GM23248 (cell line): Measurements from ENCODE around the gene CC2D2A.

Source experiments
- EZH2 ChIP-seq: fragments of 200-600 bp; sonication (generic); IDR thresholded peaks from 2 replicates; pipeline ENCODE4 v1.6.1; 2018; ENCODE audit warnings: antibody characterized with exemption, mild to moderate bottlenecking; ENCODE audit not compliant: insufficient read depth, poor library complexity, severe bottlenecking
- EZH2phosphoT487 ChIP-seq: fragments of 200-600 bp; sonication (generic); IDR thresholded peaks from 2 replicates; pipeline ENCODE4 v1.6.1; 2018; ENCODE audit warnings: antibody characterized with exemption, moderate library complexity, mild to moderate bottlenecking, low read depth; ENCODE audit not compliant: insufficient read depth

DNA sequence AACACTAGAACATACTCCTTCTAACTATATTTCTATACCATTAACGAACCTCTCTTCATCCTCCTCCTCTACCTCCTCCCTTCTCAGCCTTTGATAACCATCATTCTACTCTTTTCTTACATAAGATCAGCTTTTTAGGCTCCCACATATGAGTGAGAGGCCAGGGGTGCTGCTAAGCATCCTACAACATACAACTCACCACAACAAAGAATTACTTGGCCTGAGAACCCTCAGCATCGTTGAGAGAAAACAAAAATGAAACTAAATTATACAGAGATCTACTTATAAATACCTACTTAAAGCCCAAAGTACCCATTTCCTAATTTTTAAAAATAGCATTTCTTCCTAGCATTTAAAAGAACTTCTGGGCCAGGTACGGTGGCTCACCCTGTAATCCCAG is 77.7 kb downstream of the CC2D2A start:
- no peak for TF ChIP-seq EZH2
- TF ChIP-seq EZH2phosphoT487 = no peak
